HEK293 (cell line): ENCODE results near the gene DGCR8.
"Not testable (repeated sequence)": the region's sequence is repeated elsewhere in the genome, so short reads cannot be mapped to it uniquely, and the experiment has no call there.

ENCODE experiments used
- CTCF ChIA-PET: fragments of 350-600 bp; formaldehyde crosslinking; extraction: SDS; loops from one replicate; lab custom pipeline; 2021; ENCODE audit warnings: antibody characterized with exemption; lab: Yijun Ruan, JAX
- POLR2A ChIA-PET: fragments of 300-600 bp; formaldehyde crosslinking; extraction: SDS; loops from one replicate; lab custom pipeline; 2020; ENCODE audit warnings: antibody characterized with exemption, inconsistent platforms; lab: Yijun Ruan, JAX
- H3K27ac ChIP-seq: fragments of 200-500 bp; sonication (Bioruptor generic); 2 replicates; pipeline ENCODE4 v1.5.1; 2014; ENCODE audit warnings: low read depth, low read length, control low read depth, inconsistent platforms; ENCODE audit errors: extremely low read depth
- H3K36me3 ChIP-seq, 2 experiments: fragments of 200-500 bp in 1 of 2; sonication (Bioruptor generic) in 1 of 2; 1 replicate in 1 of 2; 2 replicates in 1 of 2; pipeline ENCODE4 v1.5.1; 2014 to 2017; ENCODE audit warnings: inconsistent platforms in 2 of 2, low read length in 2 of 2; ENCODE audit not compliant: control insufficient read depth in 2 of 2, insufficient read depth in 1 of 2
- H3K4me1 ChIP-seq: fragments of 200-500 bp; sonication (Bioruptor generic); 2 replicates; pipeline ENCODE4 v1.5.1; 2014; ENCODE audit warnings: mild to moderate bottlenecking, low read length, inconsistent platforms; ENCODE audit not compliant: control insufficient read depth, insufficient read depth
- H3K4me3 ChIP-seq: 2 replicates; pipeline ENCODE4 v1.5.1; 2011; ENCODE audit warnings: low read depth, mild to moderate bottlenecking, control low read depth, low read length, moderate library complexity
- H3K9me3 ChIP-seq: fragments of 200-500 bp; sonication (Bioruptor generic); 2 replicates; pipeline ENCODE4 v1.5.1; 2014; ENCODE audit warnings: low read depth, low read length, inconsistent platforms; ENCODE audit not compliant: control insufficient read depth, insufficient read depth
- PRDM10 ChIP-seq: fragments of 450-650 bp; formaldehyde crosslinking; IDR thresholded peaks from 2 replicates; pipeline ENCODE4 v1.5.1; 2016; ENCODE audit warnings: missing biosample characterization, missing genetic modification characterization
- SP3 ChIP-seq: fragments of 450-650 bp; formaldehyde crosslinking; IDR thresholded peaks from 2 replicates; pipeline ENCODE4 v1.5.1; 2016; ENCODE audit warnings: missing biosample characterization, missing genetic modification characterization
- TSHZ1 ChIP-seq: fragments of 450-650 bp; formaldehyde crosslinking; IDR thresholded peaks from 2 replicates; pipeline ENCODE4 v1.5.1; 2016; ENCODE audit warnings: missing biosample characterization, missing genetic modification characterization, borderline replicate concordance
- ZBTB6 ChIP-seq: fragments of 450-650 bp; formaldehyde crosslinking; IDR thresholded peaks from 2 replicates; pipeline ENCODE4 v1.5.1; 2017; ENCODE audit warnings: missing biosample characterization, missing genetic modification characterization
- ZNF121 ChIP-seq: fragments of 450-650 bp; formaldehyde crosslinking; IDR thresholded peaks from 2 replicates; pipeline ENCODE4 v1.5.1; 2016; ENCODE audit warnings: missing biosample characterization, missing genetic modification characterization
- ZNF501 ChIP-seq: fragments of 450-650 bp; formaldehyde crosslinking; IDR thresholded peaks from 2 replicates; pipeline ENCODE4 v1.5.1; 2016; ENCODE audit warnings: missing biosample characterization, missing genetic modification characterization
- ZNF624 ChIP-seq: fragments of 450-650 bp; formaldehyde crosslinking; IDR thresholded peaks from 2 replicates; pipeline ENCODE4 v1.5.1; 2017; ENCODE audit warnings: missing biosample characterization, missing genetic modification characterization
- TF ChIP-seq, protein P1 (sequence below): fragments of 450-650 bp; formaldehyde crosslinking; IDR thresholded peaks from 2 replicates; pipeline ENCODE4 v1.5.1; 2017; ENCODE audit warnings: missing biosample characterization, missing genetic modification characterization

Gene DGCR8

GRCh38 chr22:20065896-20066616 lies 14.0 kb upstream of the DGCR8 start:
- Histone ChIP-seq H3K27ac (no peak overlapping the region), H3K4me1 (no peaks in the 10 kb centered on the region), H3K4me3 (no peak overlapping the region), H3K36me3 (peaks cover 0 to 28% of the 10 kb centered on the region in 2 experiments; a peak in 1 of 3 replicates), H3K9me3 (no peaks in the 10 kb centered on the region)
- TF ChIP-seq ZNF501 (tag by site-specific recombination) (no peak), PRDM10 (peak; percentile 63)
- ChIA-PET POLR2A (interaction anchor here (1.3 kb wide), 1 partner anchor 46 kb away, joined by 4 read pairs; no protein-coding TSS in a partner anchor), CTCF (no interaction called here)

- no peak overlapping the region for H3K4me3 ChIP-seq
- TF ChIP-seq, protein P1, sequence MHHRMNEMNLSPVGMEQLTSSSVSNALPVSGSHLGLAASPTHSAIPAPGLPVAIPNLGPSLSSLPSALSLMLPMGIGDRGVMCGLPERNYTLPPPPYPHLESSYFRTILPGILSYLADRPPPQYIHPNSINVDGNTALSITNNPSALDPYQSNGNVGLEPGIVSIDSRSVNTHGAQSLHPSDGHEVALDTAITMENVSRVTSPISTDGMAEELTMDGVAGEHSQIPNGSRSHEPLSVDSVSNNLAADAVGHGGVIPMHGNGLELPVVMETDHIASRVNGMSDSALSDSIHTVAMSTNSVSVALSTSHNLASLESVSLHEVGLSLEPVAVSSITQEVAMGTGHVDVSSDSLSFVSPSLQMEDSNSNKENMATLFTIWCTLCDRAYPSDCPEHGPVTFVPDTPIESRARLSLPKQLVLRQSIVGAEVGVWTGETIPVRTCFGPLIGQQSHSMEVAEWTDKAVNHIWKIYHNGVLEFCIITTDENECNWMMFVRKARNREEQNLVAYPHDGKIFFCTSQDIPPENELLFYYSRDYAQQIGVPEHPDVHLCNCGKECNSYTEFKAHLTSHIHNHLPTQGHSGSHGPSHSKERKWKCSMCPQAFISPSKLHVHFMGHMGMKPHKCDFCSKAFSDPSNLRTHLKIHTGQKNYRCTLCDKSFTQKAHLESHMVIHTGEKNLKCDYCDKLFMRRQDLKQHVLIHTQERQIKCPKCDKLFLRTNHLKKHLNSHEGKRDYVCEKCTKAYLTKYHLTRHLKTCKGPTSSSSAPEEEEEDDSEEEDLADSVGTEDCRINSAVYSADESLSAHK (tag by site-specific recombination) = no peak
- no peak for TF ChIP-seq SP3 (tag by site-specific recombination)
- TF ChIP-seq, all 188 proteins: peak for 0
- Histone ChIP-seq H3K27ac (no peak overlapping the region), H3K36me3 (peaks cover 0 to 21% of the 10 kb centered on the region in 2 experiments; a peak in 1 of 3 replicates), H3K9me3 (no peaks in the 10 kb centered on the region), H3K4me1 (no peaks in the 10 kb centered on the region)
- ChIA-PET POLR2A (interaction anchor here (1.3 kb wide), 1 partner anchor 45 kb away, joined by 4 read pairs; no protein-coding TSS in a partner anchor), CTCF (interaction anchor here (0.6 kb wide), 1 partner anchor 87 kb away, joined by 3 read pairs; no protein-coding TSS in a partner anchor)
Observed at GRCh38 chr22:20066617-20067383, 13.2 kb upstream of the DGCR8 start.

- H3K27ac ChIP-seq, H3K4me3 ChIP-seq, H3K4me1 ChIP-seq, POLR2A ChIA-PET, H3K9me3 ChIP-seq: not testable (repeated sequence)
- CTCF ChIA-PET = interaction anchor here (0.6 kb wide), 3 partner anchors 87 to 120 kb away, joined by 3 read pairs; no protein-coding TSS in a partner anchor
- 0 out of 2 replicates have a peak, but pooled peaks have one; percentile 25 for TF ChIP-seq ZBTB6 (tag by site-specific recombination)
- TF ChIP-seq ZNF121 = peak; percentile 81
- H3K36me3 ChIP-seq = peaks cover 0 to 19% of the 10 kb centered on the region in 2 experiments; a peak in 1 of 3 replicates
Observed at GRCh38 chr22:20067384-20067682, 12.7 kb upstream of the DGCR8 start.

GRCh38 chr22:20068640-20069039 lies 11.4 kb upstream of the DGCR8 start:
- CTCF ChIA-PET = interaction anchor here (0.6 to 0.9 kb wide), 2 partner anchors 41 to 42 kb away, joined by 3 read pairs; no protein-coding TSS in a partner anchor
- Histone ChIP-seq H3K4me3 (no peak overlapping the region), H3K4me1 (no peaks in the 10 kb centered on the region), H3K27ac (no peak overlapping the region), H3K9me3 (no peaks in the 10 kb centered on the region), H3K36me3 (peaks cover 0 to 13% of the 10 kb centered on the region in 2 experiments; a peak in 1 of 3 replicates)
- POLR2A ChIA-PET = interaction anchor here (0.7 kb wide), 1 partner anchor 946 kb away, joined by 3 read pairs; the partner anchor contains the start of gene DGCR2
- TF ChIP-seq TSHZ1 (tag by site-specific recombination) (no peak), ZNF624 (tag by site-specific recombination) (no peak)
